Left lung (tissue), 14 donors: ENCODE results near the gene GABRA4. TPM values are rescaled to one million over a fixed set of nuclear protein-coding genes. Genes with fewer than 3 reads are reported as not detected.

Experiments
- ATAC-seq: fragments of 200-7000 bp; cut with Tn5 transposase; one replicate; pipeline ENCODE4 v1.9.1; 2020; ENCODE audit warnings: moderate library complexity
- DNase-seq, 4 donors: peaks; one replicate each; pipeline ENCODE4 v3.0.0-alpha.2; 2013 to 2020
- H3K27ac ChIP-seq, 2 donors: fragments of 200-600 bp; sonication (generic) in 1 of 2; one replicate each; pipeline versions ENCODE4 v1.5.0 to v1.8.0; 2020 to 2021
- H3K27me3 ChIP-seq, 2 donors: fragments of 200-600 bp; sonication (generic) in 1 of 2; one replicate each; pipeline versions ENCODE4 v1.5.0 to v1.8.0; 2020 to 2021
- H3K36me3 ChIP-seq, 2 donors: fragments of 200-600 bp; sonication (generic) in 1 of 2; one replicate each; pipeline versions ENCODE4 v1.5.0 to v1.8.0; 2020 to 2021
- H3K4me1 ChIP-seq, 2 donors: fragments of 200-600 bp; one replicate each; pipeline ENCODE4 v1.8.0; 2021
- H3K4me3 ChIP-seq, 2 donors: fragments of 200-600 bp; sonication (generic) in 1 of 2; one replicate each; pipeline versions ENCODE4 v1.5.0 to v1.8.0; 2020 to 2021; ENCODE audit warnings: mild to moderate bottlenecking in 1 of 2
- H3K9me3 ChIP-seq, 2 donors: fragments of 200-600 bp; sonication (generic) in 1 of 2; one replicate each; pipeline versions ENCODE4 v1.5.0 to v1.8.0; 2020 to 2021
- intact Hi-C, 2 donors: fragments of 100-400 bp; cut with DNase I; formaldehyde crosslinking; loops; one replicate each; pipeline versions ENCODE4 v1.11.2 to v1.14.2; 2022
- long read RNA-seq, 12 donors: library from polyadenylated mRNA in 2 of 12; unstranded in 2 of 12; transcript quantifications; one replicate each; pipeline ENCODE4 v2.0.0 and lab custom pipeline, GENCODE V29; 2019 to 2026
- polyA plus RNA-seq, 6 donors: library from polyadenylated mRNA; unstranded; fragments of 120-200 nt; gene quantifications; one replicate each; pipeline ENCODE4 v1.2.1, GENCODE V29; 2013; ENCODE audit not compliant: insufficient read length in 6 of 6
- total RNA-seq, 2 donors: library from RNA; stranded (reverse); fragmentation: NEBNext Ultra II Directional; extraction: Animal tissue kit (Norgen Biotek cat#: 25700); gene quantifications; one replicate each; pipeline ENCODE4 v1.2.1, GENCODE V29; 2021
- TF ChIP-seq, protein P1 (sequence below), 2 donors: fragments of 200-600 bp; sonication (generic) in 1 of 2; IDR thresholded peaks; one replicate each; pipeline versions ENCODE4 v1.5.0 to v1.8.0; 2021; ENCODE audit warnings: antibody characterized with exemption in 2 of 2
- donor health status: DM: no; HTN: yes; CAD: no.
- donor health status: DM: no; HTN: no; CAD: no.

Gene GABRA4
- total RNA-seq (not detected), polyA plus RNA-seq (under 1 TPM in 2 of 6 donors, not detected in 4; 0.03 to 0.11 TPM)
- long read RNA-seq, donor 1, result 0 reads
- long read RNA-seq, donor 2, result 0 reads
- long read RNA-seq, donor 3, result 0 reads
- long read RNA-seq, donor 4, result 0 reads
- long read RNA-seq, donor 5, result 0 reads
- long read RNA-seq, donor 6, result 0 reads
- long read RNA-seq, donor 7, result 0 reads
- long read RNA-seq, donor 8, result 0 reads
- long read RNA-seq, donor 9, result 0 reads
- long read RNA-seq, donor 10, result 0 reads
- long read RNA-seq, donor 11, result 0 reads
- long read RNA-seq, donor 12, result 0 reads

DNA sequence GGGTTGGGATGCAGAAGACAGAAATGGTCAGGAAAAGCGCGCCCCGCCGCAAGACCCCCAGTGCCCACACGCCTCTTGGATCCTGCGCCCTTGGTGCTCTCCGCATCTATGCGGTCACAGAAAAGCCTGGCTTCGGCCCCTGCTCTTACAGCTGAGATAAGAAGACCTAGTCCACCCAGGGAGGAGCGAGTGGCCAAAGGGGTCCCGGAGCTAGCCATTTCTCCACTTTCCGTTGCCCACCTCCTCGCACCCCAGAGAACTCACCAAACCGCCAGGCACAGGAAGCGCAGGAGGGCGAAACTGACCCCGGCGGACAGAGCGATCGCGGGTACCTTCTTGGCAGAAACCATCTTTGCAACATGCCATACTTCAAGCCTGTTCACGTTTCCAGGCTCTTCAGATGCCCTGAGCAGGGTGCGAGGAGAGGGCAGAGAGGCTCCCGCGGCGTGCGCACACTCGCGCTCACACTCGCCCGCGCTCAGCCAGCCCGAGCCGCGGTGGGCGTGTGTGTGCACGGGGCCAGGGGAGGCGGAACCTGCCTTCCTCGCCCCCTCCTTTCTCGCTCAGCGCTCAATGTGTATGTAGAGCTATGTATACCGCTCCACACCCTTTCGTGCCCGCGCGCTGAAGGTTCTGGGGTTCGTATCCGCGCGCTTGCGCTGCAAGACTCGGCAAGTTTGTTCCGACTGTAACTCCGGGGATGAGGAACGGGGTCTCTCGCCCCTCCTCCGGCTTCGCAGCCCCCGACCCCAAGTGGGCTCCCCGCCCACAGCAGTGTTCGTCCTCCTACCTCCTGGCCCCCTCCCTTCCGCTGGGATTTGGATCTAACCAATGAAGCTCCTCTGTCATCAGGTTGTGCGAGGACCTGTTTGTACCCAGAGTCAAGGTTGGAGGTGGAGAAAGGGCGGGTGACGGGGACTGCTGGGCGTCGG lies at the start of gene GABRA4:
TSS of gene GABRA4 (minus strand) at position 507 of the 932 bp plus-strand sequence. CDS start at position 350, 157 bp downstream.
- H3K27ac ChIP-seq, result no peak within 1 kb of the TSS
- TF ChIP-seq, protein P1, sequence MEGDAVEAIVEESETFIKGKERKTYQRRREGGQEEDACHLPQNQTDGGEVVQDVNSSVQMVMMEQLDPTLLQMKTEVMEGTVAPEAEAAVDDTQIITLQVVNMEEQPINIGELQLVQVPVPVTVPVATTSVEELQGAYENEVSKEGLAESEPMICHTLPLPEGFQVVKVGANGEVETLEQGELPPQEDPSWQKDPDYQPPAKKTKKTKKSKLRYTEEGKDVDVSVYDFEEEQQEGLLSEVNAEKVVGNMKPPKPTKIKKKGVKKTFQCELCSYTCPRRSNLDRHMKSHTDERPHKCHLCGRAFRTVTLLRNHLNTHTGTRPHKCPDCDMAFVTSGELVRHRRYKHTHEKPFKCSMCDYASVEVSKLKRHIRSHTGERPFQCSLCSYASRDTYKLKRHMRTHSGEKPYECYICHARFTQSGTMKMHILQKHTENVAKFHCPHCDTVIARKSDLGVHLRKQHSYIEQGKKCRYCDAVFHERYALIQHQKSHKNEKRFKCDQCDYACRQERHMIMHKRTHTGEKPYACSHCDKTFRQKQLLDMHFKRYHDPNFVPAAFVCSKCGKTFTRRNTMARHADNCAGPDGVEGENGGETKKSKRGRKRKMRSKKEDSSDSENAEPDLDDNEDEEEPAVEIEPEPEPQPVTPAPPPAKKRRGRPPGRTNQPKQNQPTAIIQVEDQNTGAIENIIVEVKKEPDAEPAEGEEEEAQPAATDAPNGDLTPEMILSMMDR (IDR thresholded peaks at IDR 0.05), result no peak
- H3K4me1 ChIP-seq, result peaks cover 6 to 8% of the 10 kb centered on the region in 2 donors
- no peaks in the 10 kb centered on the region for H3K36me3 ChIP-seq
- intact Hi-C loops, result no loop called here
- peak; percentile 27 for ATAC-seq
- peaks cover 32 to 64% of the 10 kb centered on the region in 2 donors for H3K27me3 ChIP-seq
- no peaks in the 10 kb centered on the region for H3K9me3 ChIP-seq
- peak in 2 of 4 donors; percentile 16 to 70 for DNase-seq
- no peak within 1 kb of the TSS for H3K4me3 ChIP-seq

DNA sequence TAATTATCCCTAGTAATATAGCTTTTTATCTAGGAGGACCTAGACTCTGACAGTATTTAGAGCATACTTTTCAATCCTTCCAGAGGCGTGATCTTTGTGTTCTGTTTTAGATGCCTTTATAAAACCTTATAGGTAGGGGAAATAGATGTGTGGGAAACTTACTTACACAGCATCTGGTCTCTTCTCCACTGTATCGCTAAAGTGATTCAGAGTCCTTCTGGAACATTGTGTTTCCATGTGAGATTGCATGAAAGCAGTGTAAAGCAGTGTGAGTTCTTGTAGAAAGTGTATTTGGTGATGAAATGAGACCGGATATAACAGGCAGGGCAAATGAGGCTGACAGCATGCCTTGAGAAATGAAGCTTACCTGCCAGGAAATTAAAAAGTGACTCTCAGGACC lies 47.4 kb upstream of the GABRA4 start:
- H3K9me3 ChIP-seq, result no peaks in the 10 kb centered on the region
- no peak overlapping the region for H3K27ac ChIP-seq
- TF ChIP-seq, protein P1 (IDR thresholded peaks at IDR 0.05), result no peak
- no peak overlapping the region for H3K4me3 ChIP-seq
- ATAC-seq (no peak), DNase-seq (no peak)
- no peaks in the 10 kb centered on the region for H3K4me1 ChIP-seq
- H3K27me3 ChIP-seq, result peaks cover 0 to 5% of the 10 kb centered on the region in 2 donors
- H3K36me3 ChIP-seq, result no peaks in the 10 kb centered on the region
- intact Hi-C loops, result no loop called here

DNA sequence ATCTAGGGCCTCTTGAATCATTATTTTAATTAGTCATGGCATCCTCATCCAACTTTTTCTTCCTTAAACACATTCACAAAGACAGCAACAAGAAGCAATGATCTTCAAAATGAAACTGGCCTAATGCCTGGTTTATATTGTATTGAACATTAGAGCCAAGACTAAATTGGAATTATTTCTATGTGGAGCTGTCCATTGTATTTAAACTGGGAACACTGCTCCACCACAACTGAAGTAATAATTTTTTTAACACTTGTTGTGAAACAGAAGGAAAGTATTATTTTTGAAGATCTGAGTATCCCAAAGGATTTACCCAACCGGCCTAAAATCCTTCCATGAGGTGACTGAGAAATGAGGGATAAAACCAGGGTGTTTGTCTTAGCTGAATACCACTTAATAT lies 44.9 kb upstream of the GABRA4 start:
- no peak for ATAC-seq
- Histone ChIP-seq H3K27ac (no peak overlapping the region), H3K36me3 (no peaks in the 10 kb centered on the region), H3K27me3 (peaks cover 0 to 15% of the 10 kb centered on the region in 2 donors), H3K4me1 (no peaks in the 10 kb centered on the region), H3K9me3 (no peaks in the 10 kb centered on the region), H3K4me3 (no peak overlapping the region)
- intact Hi-C loops, result no loop called here
- no peak for DNase-seq
- TF ChIP-seq, protein P1 (IDR thresholded peaks at IDR 0.05), result no peak

DNA sequence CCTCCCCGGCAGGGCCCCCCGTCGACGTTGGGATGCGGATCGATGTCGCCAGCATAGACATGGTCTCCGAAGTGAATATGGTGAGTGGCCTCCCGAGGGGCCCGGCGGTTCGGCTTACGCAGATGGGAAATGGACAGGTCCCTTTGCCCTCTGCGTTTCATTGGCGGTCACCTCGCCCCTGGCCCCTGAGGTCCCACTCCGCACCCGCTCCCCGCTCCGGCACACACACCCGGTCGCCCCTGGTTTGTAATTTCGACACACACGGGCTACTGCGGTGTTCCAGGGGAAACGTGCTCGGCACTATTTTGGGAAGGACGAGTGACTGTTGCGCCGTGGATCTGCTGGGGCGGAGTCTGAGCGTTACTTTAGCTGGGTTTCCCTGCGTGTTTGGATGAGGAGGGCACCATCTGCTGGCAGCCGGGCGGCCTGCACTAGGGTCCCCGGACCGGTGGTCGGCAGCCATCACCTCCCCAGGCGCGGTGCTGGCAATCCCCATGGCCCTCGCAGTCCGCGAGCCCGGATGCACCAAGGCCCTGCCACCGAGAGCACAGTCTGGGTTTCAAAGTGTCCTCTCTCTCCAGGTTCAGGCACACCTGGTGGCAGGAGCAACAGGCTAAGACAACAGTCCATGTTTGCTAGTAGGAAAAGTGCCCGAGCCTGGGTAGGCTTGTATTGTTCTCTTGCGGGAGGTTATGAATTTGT lies 39.2 kb upstream of the GABRA4 start:
- peaks cover 24 to 45% of the 10 kb centered on the region in 2 donors for H3K27me3 ChIP-seq
- no peaks in the 10 kb centered on the region for H3K36me3 ChIP-seq
- TF ChIP-seq, protein P1 (IDR thresholded peaks at IDR 0.05), result peak; percentile 40 to 50
- intact Hi-C loops, result no loop called here
- H3K9me3 ChIP-seq, result no peaks in the 10 kb centered on the region
- no peak overlapping the region for H3K27ac ChIP-seq
- H3K4me3 ChIP-seq, result peak overlapping the region; percentile 14 to 16
- H3K4me1 ChIP-seq, result no peaks in the 10 kb centered on the region
- peak; percentile 34 to 82 (median 59) for DNase-seq
- ATAC-seq, result peak; percentile 95
